Limb (tissue), 2 donors: ENCODE results near the gene SLC25A33.
A peak's percentile ranks its signal among the peaks of the same experiment; 100 is the strongest.
"Not testable (repeated sequence)": the region's sequence is repeated elsewhere in the genome, so short reads cannot be mapped to it uniquely, and the experiment has no call there.

ENCODE experiments used
- DNase-seq, 2 donors: peaks; one replicate each; pipeline ENCODE4 v3.0.0-alpha.2; 2016; ENCODE audit errors: extremely low spot score in 2 of 2

Gene SLC25A33

DNA sequence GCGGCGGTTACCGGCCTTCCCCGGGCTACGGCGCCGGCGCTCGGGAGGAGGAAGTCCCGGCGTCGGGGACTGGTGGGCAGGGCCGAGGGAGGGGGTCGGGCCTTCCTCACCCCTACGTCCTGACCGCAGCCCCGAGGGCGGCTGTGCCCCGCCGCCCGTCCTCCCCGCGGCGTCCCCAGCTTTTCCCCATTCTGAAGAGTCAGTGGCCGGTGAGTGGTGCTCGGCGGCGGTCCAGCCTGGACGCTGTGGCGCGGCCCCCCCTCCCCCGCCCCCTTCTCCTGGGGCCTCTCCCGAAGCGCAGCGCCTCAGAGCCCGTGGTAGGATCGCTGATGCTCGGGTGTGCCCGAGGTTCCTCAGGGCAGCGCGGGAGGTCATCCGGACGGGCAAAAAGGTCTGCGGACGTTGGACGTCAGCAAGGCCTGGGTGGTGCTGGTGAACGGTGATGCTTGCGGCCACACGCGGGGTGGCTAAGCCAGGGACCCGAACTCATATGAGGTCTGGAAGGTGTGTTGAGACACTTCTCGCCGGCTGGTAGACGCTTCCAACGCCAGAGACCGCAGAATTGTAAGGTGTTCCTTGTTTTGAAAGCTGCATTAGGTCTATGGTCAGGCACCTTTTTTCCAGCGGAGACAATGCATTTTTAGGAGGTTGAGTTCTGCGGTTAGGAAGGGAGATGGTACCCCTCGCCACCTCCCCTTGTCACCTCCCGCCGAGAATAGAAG is 725 bp downstream of the SLC25A33 start:
- peak; percentile 23 to 76 for DNase-seq

DNA sequence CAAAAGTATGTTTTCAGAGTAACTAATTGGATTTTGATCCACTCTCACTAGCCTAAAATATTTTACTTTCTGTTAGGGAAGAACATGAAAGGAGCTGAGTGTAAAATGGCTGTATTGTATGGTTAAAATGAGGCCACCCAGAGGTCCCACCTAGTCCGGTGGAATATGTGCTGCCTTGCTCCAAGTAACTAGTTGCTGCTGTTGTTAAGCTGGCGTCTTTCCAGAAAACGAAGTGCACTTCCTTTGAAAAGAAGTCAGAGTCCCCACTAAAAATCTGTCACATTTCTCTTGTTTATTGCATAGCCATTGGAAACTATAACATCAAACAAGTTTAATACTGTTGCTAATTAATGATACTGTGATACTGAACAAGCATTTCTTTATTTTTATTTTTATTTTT is 3.2 kb downstream of the SLC25A33 start:
- peak in 1 of 2 donors; percentile 43 for DNase-seq

DNA sequence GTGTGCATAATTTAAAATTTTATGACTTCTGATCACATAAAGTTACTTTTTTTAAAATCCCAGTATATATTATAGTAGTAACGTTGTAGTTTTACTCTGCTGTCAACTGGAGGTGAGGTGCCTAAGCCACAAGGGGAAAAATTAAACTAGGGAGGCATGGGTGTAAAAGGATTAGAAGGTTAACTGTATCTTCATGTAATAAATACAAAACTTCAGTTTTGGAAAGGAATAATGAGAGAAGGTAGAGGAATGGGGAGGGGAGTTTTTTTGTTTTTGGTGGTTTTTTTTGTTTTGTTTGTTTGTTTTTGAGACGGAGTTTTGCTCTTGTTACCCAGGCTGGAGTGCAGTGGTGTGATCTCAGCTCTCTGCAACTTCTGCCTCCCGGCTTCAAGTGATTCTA is 5.7 kb downstream of the SLC25A33 start:
- no peak for DNase-seq

DNA sequence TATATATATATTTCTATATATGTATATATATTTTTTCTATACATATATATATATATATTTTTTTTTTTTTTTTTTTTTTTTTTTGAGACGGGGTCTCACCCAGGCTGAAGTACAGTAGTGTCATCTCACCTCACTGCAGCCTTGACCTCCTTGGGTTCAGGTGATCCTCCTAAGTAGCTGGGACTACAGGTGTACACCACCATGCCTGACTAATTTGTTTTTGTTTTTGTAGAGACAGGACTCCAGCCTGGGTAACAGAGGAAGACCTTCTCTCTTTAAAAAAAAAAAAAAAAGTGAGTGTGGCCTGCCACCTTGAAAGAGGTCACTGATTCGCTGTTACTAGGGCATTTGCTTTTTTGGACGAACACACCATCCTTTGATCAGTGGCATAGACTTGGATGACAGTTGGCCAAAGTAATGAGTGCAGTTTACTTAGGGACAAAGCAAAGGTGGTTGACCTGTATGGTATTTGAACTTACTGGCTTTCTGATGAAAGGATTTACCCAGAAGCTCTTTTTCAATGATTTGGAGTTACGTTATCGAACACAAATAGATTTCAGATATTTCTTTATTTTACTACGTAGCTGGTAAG is 10.8 kb downstream of the SLC25A33 start:
- DNase-seq, result no peak

DNA sequence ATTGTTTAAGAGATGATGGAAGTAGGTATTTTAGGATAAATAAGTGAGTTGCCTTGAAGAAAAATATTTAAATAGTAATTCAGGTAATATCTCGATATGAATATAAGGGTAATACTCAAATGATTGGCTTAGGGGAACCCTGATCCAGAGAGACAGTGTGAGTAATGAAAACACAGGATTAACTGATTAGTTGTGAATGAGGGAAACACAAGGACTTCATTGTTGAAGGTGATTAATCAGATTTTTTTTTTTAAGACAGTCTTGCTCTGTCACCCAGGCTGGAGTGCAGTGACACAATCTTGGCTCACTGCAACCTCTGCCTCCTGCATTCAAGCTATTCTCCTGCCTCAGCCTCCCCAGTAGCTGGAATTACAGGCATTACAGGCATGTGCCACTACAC is 12.7 kb downstream of the SLC25A33 start:
- no peak for DNase-seq

DNA sequence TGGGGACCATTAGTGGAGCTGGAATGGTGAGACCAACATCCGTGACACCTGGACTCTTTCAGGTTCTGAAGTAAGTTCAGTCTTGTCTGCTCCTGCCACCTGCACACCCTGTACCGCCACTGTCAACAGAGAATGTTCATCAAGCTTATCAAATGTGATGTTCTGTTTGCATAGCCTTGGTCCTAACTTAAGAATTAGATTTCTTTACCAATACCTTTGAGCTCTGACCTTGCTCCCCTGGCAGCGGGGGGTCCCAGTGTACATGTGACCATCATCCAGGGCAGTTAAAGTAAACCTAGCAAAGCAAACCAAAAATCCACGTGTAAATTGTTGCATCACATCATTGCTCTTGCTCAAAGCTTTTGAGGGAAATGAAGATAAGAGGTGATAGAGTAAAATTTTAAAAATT is 14.5 kb downstream of the SLC25A33 start:
- DNase-seq, result no peak

DNA sequence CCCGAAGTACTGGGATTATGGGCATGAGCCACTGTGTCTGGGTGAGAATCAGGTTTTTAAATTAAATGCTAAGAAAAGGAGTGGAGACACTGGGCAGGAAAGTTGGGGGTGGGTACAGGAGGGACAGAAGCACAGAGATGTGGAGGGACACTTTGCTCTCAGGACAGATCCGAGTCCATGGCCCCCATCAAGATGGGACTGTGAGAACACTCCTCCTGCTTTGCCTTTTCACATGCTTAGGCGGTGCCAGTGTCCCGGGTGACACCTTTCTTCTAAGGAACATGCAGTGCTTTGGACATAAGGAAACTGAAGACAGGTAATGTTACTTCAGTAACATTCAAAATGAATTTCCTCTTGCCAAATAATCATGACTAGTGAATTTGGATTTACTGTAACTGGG is 16.7 kb downstream of the SLC25A33 start:
- DNase-seq, result no peak

DNA sequence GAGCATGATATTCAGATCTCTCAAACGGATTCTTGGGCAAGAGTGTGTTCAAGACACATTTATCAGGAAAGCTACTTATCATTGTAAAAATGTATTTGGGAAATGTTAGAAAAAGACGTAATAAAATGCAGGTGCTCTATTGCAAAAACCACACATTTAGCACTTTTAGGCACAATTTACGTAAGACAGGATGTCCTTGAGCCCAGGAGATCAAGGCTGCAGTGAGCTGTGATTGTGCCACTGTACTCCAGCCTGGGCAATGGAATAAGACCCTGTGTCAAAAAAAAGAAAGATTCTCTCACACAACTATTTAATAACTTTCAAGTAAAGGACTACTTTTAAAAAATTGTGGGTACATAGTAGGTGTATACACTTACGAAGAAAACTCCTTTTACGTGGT is 18.4 kb downstream of the SLC25A33 start:
- DNase-seq, result no peak

DNA sequence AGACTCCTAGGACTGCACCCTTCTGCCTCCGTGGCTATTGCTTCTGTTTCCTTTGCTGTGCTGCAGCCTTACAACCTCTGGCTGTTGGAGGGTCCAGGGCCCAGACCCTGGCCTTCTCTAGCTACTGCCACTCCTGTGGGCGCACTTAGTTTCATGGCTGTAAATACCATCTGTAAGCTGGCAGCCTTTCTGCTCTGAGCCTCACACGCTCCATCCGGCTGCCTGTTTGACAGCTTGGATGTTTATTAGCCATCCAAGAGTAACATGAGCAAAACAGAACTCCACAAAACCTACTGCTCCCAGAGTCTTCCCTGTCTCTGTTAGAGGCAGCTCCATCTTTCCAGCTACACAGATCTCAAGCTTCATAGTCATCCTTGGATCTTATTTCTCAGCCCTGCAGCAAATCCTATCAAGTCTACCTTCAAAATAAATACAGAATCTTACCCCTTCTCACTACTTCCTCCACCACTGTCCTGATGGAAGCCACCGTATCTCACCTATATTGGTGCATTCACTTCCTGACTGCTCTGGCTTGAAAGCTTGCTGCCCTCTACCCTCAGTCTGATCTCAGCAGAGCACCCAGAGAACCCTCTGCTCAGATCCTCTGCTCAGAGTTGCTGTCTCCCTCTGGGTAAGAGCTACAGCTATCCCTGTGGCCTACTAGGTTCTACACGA is 19.1 kb downstream of the SLC25A33 start:
- no peak for DNase-seq

DNA sequence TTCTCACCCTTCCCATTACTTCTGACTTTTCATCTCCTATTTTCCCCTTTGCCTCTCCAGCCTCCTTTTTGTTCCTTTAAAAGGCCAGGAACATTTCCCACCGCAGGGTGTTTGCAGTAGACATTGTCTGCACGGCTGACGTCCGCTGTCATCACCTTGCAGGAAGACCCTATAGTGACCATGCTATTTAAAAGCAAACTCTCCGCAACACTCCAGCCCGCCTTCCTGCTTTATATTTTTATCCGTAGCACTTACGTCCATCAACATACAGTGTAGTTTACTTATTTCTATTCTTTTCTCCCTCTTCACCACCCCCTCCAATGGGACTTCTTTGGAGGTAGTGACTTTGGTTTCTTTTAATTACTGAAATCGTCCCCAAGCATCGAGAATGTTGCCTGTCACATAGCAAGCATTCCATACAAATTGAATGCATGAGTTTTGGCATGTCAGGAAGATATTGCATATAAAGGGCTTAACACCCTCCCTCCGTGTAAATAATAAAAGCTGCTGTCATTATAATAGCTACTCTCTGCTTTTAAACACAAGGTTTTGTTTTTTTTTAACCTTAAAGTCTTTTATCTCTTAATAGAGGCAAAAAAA is 19.8 kb downstream of the SLC25A33 start:
- DNase-seq, result no peak

DNA sequence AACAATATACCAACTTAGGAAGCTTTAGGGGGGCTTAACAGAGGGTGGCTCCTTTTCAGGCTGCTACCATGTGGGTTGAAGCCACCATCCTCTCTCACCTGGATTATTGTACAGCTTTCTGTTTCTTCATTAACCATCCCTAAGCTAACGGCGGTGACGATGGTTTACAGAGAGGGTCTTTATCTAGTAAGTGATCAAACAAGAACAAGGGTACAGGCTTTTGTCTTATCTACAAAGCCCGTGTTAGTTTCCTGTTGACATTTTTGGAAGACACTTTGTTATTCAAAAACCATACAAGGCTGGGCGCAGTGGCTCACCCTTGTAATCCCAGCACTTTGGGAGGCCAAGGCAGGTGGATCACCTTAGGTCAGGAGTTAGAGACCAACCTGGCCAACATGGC is 20.4 kb downstream of the SLC25A33 start:
- no peak for DNase-seq

DNA sequence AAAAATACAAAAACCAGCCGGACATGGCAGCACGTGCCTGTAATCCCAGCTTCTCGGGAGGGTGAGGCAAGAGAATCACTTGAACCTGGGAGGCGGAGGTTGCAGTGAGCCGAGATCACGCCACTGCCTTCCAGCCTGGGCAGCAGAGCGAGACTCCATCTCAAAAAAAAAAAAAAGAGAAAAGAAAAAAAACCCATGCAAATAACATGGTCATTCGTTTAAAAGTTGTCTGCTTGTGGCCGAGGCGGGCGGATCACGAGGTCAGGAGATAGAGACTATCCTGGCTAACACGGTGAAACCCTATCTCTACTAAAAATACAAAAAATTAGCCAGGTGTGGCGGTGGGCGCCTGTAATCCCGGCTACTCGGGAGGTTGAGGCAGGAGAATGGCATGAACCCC is 20.8 kb downstream of the SLC25A33 start:
- not testable (repeated sequence) for DNase-seq

DNA sequence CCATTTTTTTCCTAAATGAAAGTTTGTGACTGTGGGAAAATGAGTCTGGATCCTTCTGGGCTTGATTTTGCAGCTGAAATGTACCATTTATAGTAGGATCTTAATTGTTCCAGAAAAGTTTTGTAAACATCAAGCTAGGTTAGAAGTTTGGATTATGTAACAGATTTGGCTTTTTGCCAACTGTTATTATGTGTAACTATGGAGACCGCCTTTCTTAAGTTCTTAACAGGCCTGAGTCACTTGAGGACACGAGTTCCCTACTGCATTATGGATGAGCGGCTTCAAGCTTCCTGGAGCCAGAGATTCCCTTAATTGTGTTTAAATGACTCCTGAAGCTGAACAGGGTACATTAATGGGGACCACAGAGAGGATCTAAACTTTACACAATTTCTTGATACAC is 22.2 kb downstream of the SLC25A33 start:
- DNase-seq, result peak in 1 of 2 donors; percentile 36

DNA sequence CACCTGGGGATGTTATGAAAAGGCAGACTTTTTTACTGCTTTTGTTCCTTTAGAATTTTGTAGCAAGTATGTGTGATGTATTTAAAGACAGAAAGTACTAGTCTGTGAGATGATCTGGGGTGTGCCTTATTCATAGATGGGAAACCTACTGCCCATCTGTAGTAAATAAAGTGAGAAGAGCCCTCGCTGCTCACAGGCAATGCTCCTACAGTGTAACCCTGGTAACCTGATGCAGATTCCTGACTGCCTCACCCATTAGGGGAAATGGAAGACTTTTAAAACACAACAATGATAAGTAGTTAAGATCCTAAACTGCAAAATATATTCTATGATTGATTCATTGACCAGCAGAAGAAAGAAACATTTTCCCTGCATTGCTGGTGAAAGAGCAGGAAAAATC is 30.0 kb downstream of the SLC25A33 start:
- DNase-seq, result no peak

DNA sequence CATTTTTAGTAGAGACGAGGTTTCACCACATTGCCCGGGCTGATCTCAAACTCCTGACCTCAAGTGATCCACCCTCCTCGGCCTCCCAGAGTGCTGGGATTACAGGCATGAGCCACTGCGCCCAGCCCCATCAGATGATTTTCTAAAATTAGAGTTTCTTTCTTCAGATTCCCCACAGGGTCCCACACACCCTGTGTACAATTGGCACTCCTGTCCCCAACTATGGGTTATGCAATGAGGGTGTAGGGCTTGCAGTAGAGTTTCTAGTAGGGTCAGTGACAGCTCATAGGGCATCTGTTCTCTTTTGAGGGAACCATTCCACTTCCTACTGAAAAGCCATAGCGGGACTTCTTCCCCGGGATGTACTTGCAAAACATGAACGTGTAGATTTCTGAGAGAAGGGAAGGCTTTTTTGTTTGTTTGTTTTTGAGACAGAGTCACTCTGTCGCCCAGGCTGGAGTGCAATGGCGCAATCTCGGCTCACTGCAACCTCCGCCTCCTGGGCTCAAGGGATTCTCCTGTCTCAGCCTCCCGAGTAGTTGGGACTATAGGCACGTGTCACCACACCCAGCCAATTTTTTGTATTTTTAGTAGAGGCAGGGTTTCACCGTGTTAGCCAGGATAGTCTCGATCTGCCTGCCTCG is 31.7 kb downstream of the SLC25A33 start:
- DNase-seq, result not testable (repeated sequence)

DNA sequence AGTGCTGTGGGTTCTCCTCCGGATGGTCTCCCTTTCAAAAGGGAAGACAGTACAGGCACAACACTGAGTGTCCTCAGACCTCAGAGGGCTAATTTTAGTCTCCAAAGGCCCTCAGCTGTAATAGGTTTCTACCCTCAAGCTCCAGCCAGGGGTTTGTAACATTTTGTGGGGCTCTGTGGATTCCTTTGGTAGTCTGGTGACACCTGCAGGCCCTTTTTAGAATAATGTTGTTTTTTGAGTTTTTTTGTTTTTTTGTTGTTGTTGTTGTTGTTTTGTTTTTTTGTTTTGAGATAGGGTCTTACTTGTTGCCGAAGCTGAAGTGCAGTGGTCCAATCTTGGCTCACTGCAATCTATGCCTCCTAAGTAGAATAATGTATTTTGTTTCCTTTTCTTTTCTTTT is 34.5 kb downstream of the SLC25A33 start:
- DNase-seq, result no peak

DNA sequence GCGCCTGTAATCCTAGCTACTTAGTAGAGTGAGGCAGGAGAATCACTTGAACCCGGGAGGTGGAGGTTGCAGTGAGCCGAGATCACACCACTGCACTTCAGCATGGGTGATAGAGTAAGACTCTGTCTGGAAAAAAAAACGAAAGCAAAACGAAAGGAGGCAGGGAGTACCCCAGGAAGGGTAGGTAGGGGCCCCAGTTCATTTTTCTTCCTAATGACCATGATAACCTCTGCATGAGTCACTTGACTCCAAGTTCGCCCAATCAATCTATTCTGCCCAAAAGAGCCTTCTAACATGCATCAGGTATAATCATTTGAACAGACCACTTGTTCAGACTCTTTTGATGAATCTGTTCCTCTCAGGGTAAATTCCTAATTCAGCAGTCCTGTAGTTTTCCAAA is 36.2 kb downstream of the SLC25A33 start:
- no peak for DNase-seq

DNA sequence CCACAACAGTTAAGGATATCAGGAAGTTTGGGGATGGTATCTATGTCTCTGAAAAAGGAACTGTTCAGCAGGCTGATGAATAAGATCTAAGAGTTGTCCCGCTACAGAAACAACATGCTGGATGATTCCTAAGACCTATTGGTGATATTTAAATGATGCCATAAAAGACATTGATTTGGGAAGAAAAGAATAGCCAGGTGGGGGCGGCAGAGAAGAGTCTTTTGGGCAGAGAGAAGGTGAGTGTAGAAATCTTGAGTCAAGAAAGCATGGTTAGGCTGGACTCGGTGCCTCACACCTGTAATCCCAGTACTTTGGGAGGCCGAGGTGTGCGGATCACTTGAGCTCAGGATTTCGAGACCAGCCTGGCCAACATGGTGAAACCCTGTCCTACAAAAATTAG is 37.6 kb downstream of the SLC25A33 start:
- DNase-seq, result no peak

DNA sequence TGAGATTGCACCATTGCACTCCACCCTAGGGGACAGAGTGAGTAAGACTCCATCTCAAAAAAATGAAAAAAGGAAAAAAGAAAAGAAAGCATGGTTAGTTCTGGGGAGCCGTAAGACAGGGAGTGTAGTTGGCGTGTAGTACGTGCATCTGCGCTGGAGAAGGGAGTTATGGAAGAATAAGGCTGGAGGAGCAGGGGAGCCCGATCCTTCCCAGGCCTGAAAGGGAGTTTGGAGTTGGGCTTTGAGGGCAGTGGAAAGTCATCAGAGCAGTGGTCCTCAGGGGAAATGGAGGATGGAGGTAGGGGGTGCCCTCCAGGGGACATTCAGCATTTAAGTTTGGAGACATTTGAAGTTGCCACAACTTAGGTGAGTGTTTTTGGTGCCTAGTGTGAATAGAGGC is 38.2 kb downstream of the SLC25A33 start:
- no peak for DNase-seq

DNA sequence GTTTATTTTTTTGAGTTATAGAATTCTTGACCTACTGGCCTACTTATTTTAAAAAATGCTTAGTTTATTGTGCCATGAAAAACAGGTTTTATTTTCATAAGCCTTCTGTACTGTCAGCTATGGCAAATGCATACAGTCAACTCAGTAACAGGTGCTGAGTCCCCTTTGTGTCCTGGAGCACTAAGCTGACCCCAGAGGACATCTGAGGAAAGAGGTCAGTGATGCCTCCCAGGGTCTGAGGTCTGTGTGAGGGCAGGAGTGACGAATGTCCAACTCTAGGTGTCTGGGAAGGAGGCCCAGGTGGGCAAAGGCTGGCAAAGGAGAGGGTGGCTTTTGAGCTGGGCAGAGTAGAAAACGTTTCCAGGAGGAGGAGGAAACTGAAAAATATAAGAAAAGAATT is 41.7 kb downstream of the SLC25A33 start:
- DNase-seq, result no peak

DNA sequence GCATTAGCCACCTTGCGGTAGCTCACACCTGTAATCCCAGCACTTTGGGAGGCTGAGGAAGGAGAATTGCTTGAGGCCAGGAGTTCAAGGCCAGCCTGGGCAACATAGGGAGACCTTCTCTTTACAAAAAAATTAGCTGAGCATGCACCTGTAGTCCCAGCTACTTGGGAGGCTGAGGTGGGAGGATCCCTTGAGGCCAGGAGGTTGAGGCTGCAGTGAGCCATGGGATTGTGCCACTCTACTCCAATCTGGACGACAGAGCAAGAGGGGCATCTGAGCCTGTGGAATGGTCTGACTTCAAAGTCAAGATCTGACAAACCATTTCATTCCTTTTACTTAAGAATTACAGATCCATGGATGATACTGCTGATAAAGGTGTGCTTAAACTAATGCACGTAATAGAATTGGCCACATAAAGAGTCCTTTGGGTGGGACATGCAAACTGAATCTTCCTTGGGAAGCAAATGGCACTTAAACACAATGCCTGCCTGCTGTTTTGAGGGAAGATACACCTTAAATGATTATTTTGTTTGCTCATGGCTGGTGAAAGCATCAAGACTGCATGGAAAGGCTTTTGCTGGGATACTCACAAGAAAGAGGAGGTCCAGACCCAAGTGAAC is 47.0 kb downstream of the SLC25A33 start:
- no peak for DNase-seq
